Raji (cell line): ENCODE results near the gene HYPK.

Experiments
- POLR2A ChIP-seq: IDR thresholded peaks from 2 replicates; pipeline ENCODE4 v1.6.1; 2011; ENCODE audit warnings: low read depth, low read length, control low read depth; ENCODE audit not compliant: insufficient read depth

The HYPK gene

GRCh38 chr15:43826029-43826507 lies 25.7 kb downstream of the HYPK start:
- TF ChIP-seq POLR2A: 0 out of 2 replicates have a peak, but pooled peaks have one; percentile 11

- peak; percentile 59 for TF ChIP-seq POLR2A
Observed at GRCh38 chr15:43826508-43827341, 26.3 kb downstream of the HYPK start, which contains the start of gene WDR76. WDR76 (plus strand) TSS chr15:43827002; CDS start chr15:43827033, 31 bp downstream.

DNA sequence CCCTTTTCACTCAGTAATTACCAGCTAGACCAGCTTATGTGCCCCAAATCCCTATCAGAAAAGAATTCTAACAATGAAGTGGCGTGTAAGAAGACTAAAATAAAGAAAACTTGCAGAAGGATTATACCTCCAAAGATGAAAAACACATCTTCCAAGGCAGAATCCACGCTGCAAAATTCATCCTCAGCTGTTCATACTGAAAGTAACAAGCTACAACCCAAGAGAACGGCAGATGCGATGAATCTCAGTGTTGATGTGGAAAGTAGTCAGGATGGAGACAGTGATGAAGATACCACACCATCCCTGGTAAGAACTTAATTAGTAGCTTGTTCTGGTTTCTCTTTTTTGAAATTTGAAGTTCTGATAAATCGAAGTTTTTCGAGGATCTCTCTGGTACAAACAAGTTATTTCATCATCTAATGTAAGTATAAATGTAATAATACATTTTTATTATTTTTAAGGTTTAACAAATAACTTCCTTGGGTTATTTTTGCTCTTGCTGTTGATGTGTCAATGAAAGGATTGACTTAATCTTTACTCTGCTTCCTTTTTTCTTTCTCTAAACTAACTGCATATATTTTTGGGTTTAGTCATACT lies 27.8 kb downstream of the HYPK start:
- no peak for TF ChIP-seq POLR2A

DNA sequence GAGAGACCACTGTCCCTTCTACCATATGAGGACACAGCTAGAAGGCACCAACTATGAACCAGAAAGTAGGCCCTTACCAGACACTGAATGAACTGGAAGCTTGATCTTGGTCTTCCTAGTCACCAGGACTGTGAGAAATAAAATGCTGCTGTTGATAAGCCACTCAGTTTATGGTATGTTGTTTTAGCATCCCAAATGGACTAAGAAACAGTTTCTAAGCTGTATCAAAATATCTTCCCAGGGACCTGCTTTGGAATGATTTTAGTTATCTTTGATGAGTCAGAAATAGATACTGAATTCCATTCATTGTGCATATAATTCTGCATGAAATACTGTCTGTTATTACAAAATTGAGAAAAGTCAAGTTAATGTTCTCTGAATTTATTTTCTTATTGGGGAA lies 45.0 kb downstream of the HYPK start:
- TF ChIP-seq POLR2A: no peak

- TF ChIP-seq POLR2A: no peak
Observed at GRCh38 chr15:43851251-43851650, 50.9 kb downstream of the HYPK start.

DNA sequence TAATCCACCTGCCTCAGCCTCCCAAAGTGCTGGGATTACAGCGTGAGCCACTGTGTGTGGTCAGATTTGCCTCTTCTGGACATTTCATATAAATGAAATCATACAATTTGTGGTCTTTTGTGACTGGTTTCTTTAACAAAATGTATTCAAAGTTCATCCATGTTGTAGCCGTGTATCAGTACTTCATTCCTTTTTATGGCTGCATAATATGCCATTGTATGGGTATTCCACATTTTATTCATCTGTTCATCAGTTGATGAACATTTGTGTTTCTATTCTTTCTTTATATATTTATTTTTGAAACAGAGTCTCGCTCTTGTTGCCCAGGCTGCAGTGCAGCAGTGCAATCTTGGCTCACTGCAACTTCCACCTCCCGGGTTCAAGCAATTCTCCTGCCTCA lies 52.2 kb downstream of the HYPK start:
- no peak for TF ChIP-seq POLR2A
